SK-N-SH (cell line): ENCODE results near the gene DNAJC9. TPM values are rescaled to one million over a fixed set of nuclear protein-coding genes. Genes with fewer than 3 reads are reported as not detected.
A peak's percentile ranks its signal among the peaks of the same experiment; 100 is the strongest.

Experiments used
- CTCF ChIA-PET: fragments of 300-600, 350-600 bp; formaldehyde crosslinking; extraction: SDS; loops from one replicate; lab custom pipeline; 2021; lab: Yijun Ruan, JAX
- POLR2A ChIA-PET: fragments of 350-600 bp; sonication (Branson Sonifier 250); formaldehyde crosslinking; extraction: SDS; loops from one replicate; lab custom pipeline; 2020; ENCODE audit warnings: antibody characterized with exemption, inconsistent platforms; lab: Yijun Ruan, JAX
- DNase-seq: peaks from one replicate; pipeline ENCODE4 v3.0.0; 2012
- H2AFZ ChIP-seq: fragments of 200-600 bp; sonication (generic); 2 replicates; pipeline ENCODE4 v1.8.1; 2016; ENCODE audit warnings: antibody characterized with exemption, mild to moderate bottlenecking, low read depth
- H3F3A ChIP-seq: fragments of 200-600 bp; sonication (generic); replicated peaks from 2 replicates; pipeline ENCODE3; 2016; ENCODE audit warnings: antibody characterized with exemption, mild to moderate bottlenecking; ENCODE audit not compliant: insufficient read depth
- H3K27ac ChIP-seq, 2 experiments: fragments of 200-500 bp in 1 of 2; fragments of 200-600 bp in 1 of 2; sonication (Bioruptor generic) in 1 of 2; sonication (generic), shearing (Covaris generic) in 1 of 2; 2 replicates each; pipeline versions ENCODE4 v1.5.1 to v1.6.1; 2014 to 2016; ENCODE audit warnings: low read depth in 2 of 2, inconsistent platforms in 1 of 2, low read length in 1 of 2, mild to moderate bottlenecking in 1 of 2, mixed read lengths in 1 of 2
- H3K27me3 ChIP-seq: fragments of 200-600 bp; sonication (generic), shearing (Covaris generic); 2 replicates; pipeline ENCODE4 v1.6.1; 2016; ENCODE audit warnings: mixed run types; ENCODE audit not compliant: insufficient read depth
- H3K36me3 ChIP-seq, 2 experiments: fragments of 200-500 bp in 1 of 2; fragments of 200-600 bp in 1 of 2; sonication (Bioruptor generic) in 1 of 2; sonication (generic) in 1 of 2; replicated peaks in 1 of 2; 2 replicates each; pipeline versions ENCODE3 to v1.5.1; 2014 to 2016; ENCODE audit warnings: low read length in 1 of 2, mild to moderate bottlenecking in 1 of 2; ENCODE audit not compliant: insufficient read depth in 2 of 2, control insufficient read depth in 1 of 2
- H3K4me1 ChIP-seq, 2 experiments: fragments of 200-500 bp in 1 of 2; fragments of 200-600 bp in 1 of 2; sonication (Bioruptor generic) in 1 of 2; sonication (generic), shearing (Covaris generic) in 1 of 2; 2 replicates each; pipeline versions ENCODE4 v1.5.1 to v1.6.1; 2014 to 2016; ENCODE audit warnings: low read depth in 1 of 2, low read length in 1 of 2, mixed run types in 1 of 2; ENCODE audit not compliant: insufficient read depth in 2 of 2, control insufficient read depth in 1 of 2
- H3K4me2 ChIP-seq: fragments of 200-600 bp; sonication (generic), shearing (Covaris generic); 2 replicates; pipeline ENCODE4 v1.6.1; 2017; ENCODE audit warnings: mixed run types
- H3K4me3 ChIP-seq, 2 experiments: fragments of 200-500 bp in 1 of 2; fragments of 200-600 bp in 1 of 2; sonication (Bioruptor generic) in 1 of 2; sonication (generic), shearing (Covaris generic) in 1 of 2; 2 replicates each; pipeline versions ENCODE4 v1.5.1 to v1.8.1; 2014 to 2016; ENCODE audit warnings: low read depth in 2 of 2, inconsistent platforms in 1 of 2, low read length in 1 of 2, mild to moderate bottlenecking in 1 of 2, mixed read lengths in 1 of 2, moderate library complexity in 1 of 2
- H3K79me2 ChIP-seq: fragments of 200-600 bp; sonication (generic); 2 replicates; pipeline ENCODE4 v1.8.1; 2017; ENCODE audit warnings: mild to moderate bottlenecking; ENCODE audit not compliant: insufficient read depth
- H3K9ac ChIP-seq: fragments of 200-600 bp; sonication (generic); 2 replicates; pipeline ENCODE4 v1.6.1; 2017; ENCODE audit warnings: mixed run types
- H3K9me2 ChIP-seq: fragments of 200-600 bp; sonication (generic); 2 replicates; pipeline ENCODE4 v1.6.1; 2017; ENCODE audit warnings: mixed run types
- H3K9me3 ChIP-seq: fragments of 200-600 bp; sonication (generic); 2 replicates; pipeline ENCODE4 v1.6.1; 2017; ENCODE audit warnings: mixed run types, mild to moderate bottlenecking, moderate library complexity
- H4K20me1 ChIP-seq: fragments of 200-600 bp; sonication (generic); 2 replicates; pipeline ENCODE4 v1.6.1; 2017; ENCODE audit warnings: mild to moderate bottlenecking, mixed run types; ENCODE audit not compliant: insufficient read depth
- ELF1 ChIP-seq: IDR thresholded peaks from 2 replicates; pipeline ENCODE4 v1.4.0; 2012
- EP300 ChIP-seq, 2 experiments: IDR thresholded peaks; 2 replicates each; pipeline versions ENCODE4 v1.4.0 to v1.6.1; 2012; ENCODE audit warnings: borderline replicate concordance in 1 of 2, low read depth in 1 of 2, low read length in 1 of 2
- EZH2phosphoT487 ChIP-seq: fragments of 200-600 bp; sonication (generic); IDR thresholded peaks from 2 replicates; pipeline ENCODE4 v1.6.1; 2017; ENCODE audit warnings: low read depth, mixed run types, mild to moderate bottlenecking, antibody characterized with exemption, moderate library complexity, borderline replicate concordance
- GABPA ChIP-seq: IDR thresholded peaks from 2 replicates; pipeline ENCODE4 v1.4.0; 2012; ENCODE audit warnings: low read depth, mild to moderate bottlenecking
- JUND ChIP-seq: IDR thresholded peaks from 2 replicates; pipeline ENCODE4 v1.4.0; 2012
- MXI1 ChIP-seq: IDR thresholded peaks from 2 replicates; pipeline ENCODE4 v1.6.1; 2012; ENCODE audit warnings: mild to moderate bottlenecking, low read depth, low read length, improper control_type of control experiment
- NFIC ChIP-seq: IDR thresholded peaks from 2 replicates; pipeline ENCODE4 v1.4.0; 2012; ENCODE audit warnings: borderline replicate concordance
- NRF1 ChIP-seq: IDR thresholded peaks from 2 replicates; pipeline ENCODE4 v1.6.1; 2012; ENCODE audit warnings: low read depth, mild to moderate bottlenecking, low read length
- POLR2AphosphoS5 ChIP-seq: IDR thresholded peaks from 2 replicates; pipeline ENCODE4 v1.6.1; 2012; ENCODE audit warnings: low read depth, low read length
- RAD21 ChIP-seq: IDR thresholded peaks from 2 replicates; pipeline ENCODE4 v1.6.1; 2012; ENCODE audit warnings: mild to moderate bottlenecking, low read length
- RCOR1 ChIP-seq: fragments of 150-350 bp; IDR thresholded peaks from 2 replicates; pipeline ENCODE4 v1.6.1; 2017; ENCODE audit warnings: antibody characterized with exemption, low read length
- RXRA ChIP-seq: IDR thresholded peaks from 2 replicates; pipeline ENCODE4 v1.4.0; 2012; ENCODE audit warnings: low read depth, mild to moderate bottlenecking, borderline replicate concordance
- SMC3 ChIP-seq: IDR thresholded peaks from 2 replicates; pipeline ENCODE4 v1.6.1; 2012; ENCODE audit warnings: low read depth, low read length, improper control_type of control experiment
- TAF1 ChIP-seq: IDR thresholded peaks from 2 replicates; pipeline ENCODE4 v1.6.1; 2012; ENCODE audit warnings: low read depth, mild to moderate bottlenecking, low read length, moderate library complexity, borderline replicate concordance
- TCF12 ChIP-seq: IDR thresholded peaks from 2 replicates; pipeline ENCODE4 v1.4.0; 2012
- YY1 ChIP-seq: IDR thresholded peaks from 2 replicates; pipeline ENCODE4 v1.4.0; 2012; ENCODE audit warnings: low read depth, mild to moderate bottlenecking
- WGBS: methylation state at CpG from one replicate; pipeline ENCODE4 v1.1.6; 2017; ENCODE audit warnings: low lambda C conversion rate; 5-methylcytosine and 5-hydroxymethylcytosine counted together
- polyA plus RNA-seq, 3 experiments: library from polyadenylated mRNA; depleted of rRNA; stranded (reverse); fragments of >200 nt; gene quantifications; 2 replicates each; pipeline ENCODE4 v1.2.3, GENCODE V29; 2012
- TF ChIP-seq, protein P1 (sequence below): IDR thresholded peaks from 2 replicates; pipeline ENCODE4 v1.4.0; 2012; ENCODE audit warnings: low read depth
- TF ChIP-seq, protein P2 (sequence below): fragments of 200-600 bp; sonication (generic); IDR thresholded peaks from 2 replicates; pipeline ENCODE4 v1.6.1; 2017; ENCODE audit warnings: antibody characterized with exemption, mild to moderate bottlenecking, moderate library complexity
- TF ChIP-seq, protein P3 (sequence below): IDR thresholded peaks from 2 replicates; pipeline ENCODE4; 2012
- TF ChIP-seq, protein P4 (sequence below): fragments of 150-350 bp; IDR thresholded peaks from 2 replicates; pipeline ENCODE4 v1.6.1; 2016; ENCODE audit warnings: mild to moderate bottlenecking, low read depth, low read length

Gene DNAJC9
- polyA plus RNA-seq, 1 of the 3 experiments (the other 2 are of a cell fraction), result 23.9 TPM

- H3K27ac ChIP-seq, result peak overlapping the region in 1 of 2 experiments; percentile 25; a peak in 1 of 4 replicates
- TF ChIP-seq RAD21 (peak; percentile 67), SMC3 (peak; percentile 51; the same call in 1 of the 2 replicates), GABPA (no peak), EZH2phosphoT487 (no peak), NFIC (peak; percentile 68), POLR2AphosphoS5 (no peak), YY1 (no peak), MXI1 (no peak), TCF12 (0 out of 2 replicates have a peak, but pooled peaks have one; percentile 27)
- TF ChIP-seq, protein P1, sequence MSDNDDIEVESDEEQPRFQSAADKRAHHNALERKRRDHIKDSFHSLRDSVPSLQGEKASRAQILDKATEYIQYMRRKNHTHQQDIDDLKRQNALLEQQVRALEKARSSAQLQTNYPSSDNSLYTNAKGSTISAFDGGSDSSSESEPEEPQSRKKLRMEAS, result no peak
- TF ChIP-seq, protein P2, sequence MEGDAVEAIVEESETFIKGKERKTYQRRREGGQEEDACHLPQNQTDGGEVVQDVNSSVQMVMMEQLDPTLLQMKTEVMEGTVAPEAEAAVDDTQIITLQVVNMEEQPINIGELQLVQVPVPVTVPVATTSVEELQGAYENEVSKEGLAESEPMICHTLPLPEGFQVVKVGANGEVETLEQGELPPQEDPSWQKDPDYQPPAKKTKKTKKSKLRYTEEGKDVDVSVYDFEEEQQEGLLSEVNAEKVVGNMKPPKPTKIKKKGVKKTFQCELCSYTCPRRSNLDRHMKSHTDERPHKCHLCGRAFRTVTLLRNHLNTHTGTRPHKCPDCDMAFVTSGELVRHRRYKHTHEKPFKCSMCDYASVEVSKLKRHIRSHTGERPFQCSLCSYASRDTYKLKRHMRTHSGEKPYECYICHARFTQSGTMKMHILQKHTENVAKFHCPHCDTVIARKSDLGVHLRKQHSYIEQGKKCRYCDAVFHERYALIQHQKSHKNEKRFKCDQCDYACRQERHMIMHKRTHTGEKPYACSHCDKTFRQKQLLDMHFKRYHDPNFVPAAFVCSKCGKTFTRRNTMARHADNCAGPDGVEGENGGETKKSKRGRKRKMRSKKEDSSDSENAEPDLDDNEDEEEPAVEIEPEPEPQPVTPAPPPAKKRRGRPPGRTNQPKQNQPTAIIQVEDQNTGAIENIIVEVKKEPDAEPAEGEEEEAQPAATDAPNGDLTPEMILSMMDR, result peak; percentile 78
- TF ChIP-seq, protein P3, sequence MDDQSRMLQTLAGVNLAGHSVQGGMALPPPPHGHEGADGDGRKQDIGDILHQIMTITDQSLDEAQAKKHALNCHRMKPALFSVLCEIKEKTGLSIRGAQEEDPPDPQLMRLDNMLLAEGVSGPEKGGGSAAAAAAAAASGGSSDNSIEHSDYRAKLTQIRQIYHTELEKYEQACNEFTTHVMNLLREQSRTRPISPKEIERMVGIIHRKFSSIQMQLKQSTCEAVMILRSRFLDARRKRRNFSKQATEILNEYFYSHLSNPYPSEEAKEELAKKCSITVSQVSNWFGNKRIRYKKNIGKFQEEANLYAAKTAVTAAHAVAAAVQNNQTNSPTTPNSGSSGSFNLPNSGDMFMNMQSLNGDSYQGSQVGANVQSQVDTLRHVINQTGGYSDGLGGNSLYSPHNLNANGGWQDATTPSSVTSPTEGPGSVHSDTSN, result peak; percentile 65
- TF ChIP-seq, all 33 proteins: peak for 6
- Histone ChIP-seq H3K36me3 (no peaks in the 10 kb centered on the region), H2AFZ (no peak overlapping the region), H3K27me3 (no peaks in the 10 kb centered on the region), H3K9me3 (no peaks in the 10 kb centered on the region), H3F3A (peaks cover 16% of the 10 kb centered on the region), H4K20me1 (no peaks in the 10 kb centered on the region), H3K9ac (no peak overlapping the region), H3K9me2 (no peaks in the 10 kb centered on the region), H3K4me3 (peak overlapping the region in 1 of 2 experiments; percentile 42; a peak in 1 of 4 replicates), H3K4me2 (peak overlapping the region; percentile 15; the same call in 1 of the 2 replicates), H3K79me2 (no peaks in the 10 kb centered on the region), H3K4me1 (peaks cover 0 to 15% of the 10 kb centered on the region in 2 experiments; a peak in 2 of 4 replicates)
- ChIA-PET POLR2A (no interaction called here), CTCF (interaction anchor here (0.7 to 2.5 kb wide), 30 partner anchors 9 to 383 kb away, joined by 3 to 18 read pairs (median 4); partner anchors contain the start of genes DNAJC9 and MRPS16)
- 7% methylated on average over 1 of the region's 1 CpG for WGBS
- peak; percentile 34 for DNase-seq
Observed at GRCh38 chr10:73263693-73264347, 16.8 kb upstream of the DNAJC9 start.

DNA sequence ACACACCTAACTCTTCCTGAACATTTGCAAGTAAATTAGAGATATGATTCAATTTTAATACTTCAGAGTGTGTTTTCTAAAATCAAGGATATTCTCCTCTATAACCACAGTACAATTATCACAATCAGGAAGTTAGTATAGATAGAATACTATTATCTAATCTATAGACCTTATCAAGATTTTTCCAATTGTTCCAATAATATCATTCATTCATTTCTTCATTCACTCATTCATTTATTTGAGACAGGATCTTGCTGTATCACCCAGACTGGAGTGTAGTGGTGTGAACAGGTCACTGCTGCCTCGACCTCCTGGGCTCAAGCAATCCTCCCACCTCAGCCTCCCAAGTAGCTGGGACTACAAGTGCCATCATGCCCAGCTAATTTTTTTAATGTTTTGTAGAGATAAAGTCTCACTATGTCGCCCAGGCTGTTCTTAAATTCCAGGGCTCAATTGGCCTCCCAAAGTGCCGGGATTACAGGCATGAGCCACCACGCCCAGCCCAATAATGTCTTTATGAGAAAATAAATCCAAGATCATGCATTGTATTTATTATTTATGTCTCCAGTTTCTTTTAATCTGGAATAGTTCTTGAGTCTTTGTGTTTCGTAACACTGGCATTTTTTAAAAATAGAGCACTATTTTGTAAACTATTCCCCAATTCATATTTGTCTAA is 16.0 kb upstream of the DNAJC9 start:
- DNase-seq, result no peak
- no peaks in the 10 kb centered on the region for H3K27me3 ChIP-seq
- POLR2A ChIA-PET, result no interaction called here
- peaks cover 16% of the 10 kb centered on the region for H3F3A ChIP-seq
- CTCF ChIA-PET, result interaction anchor here (0.7 to 2.5 kb wide), 22 partner anchors 8 to 384 kb away, joined by 3 to 18 read pairs (median 4); partner anchors contain the start of genes DNAJC9 and MRPS16
- H2AFZ ChIP-seq, result no peak overlapping the region
- H3K4me3 ChIP-seq, result no peak overlapping the region
- no peaks in the 10 kb centered on the region for H4K20me1 ChIP-seq
- 77% methylated on average over 5 of the region's 5 CpGs for WGBS
- no peaks in the 10 kb centered on the region for H3K9me2 ChIP-seq
- no peak overlapping the region for H3K4me2 ChIP-seq
- H3K36me3 ChIP-seq, result no peaks in the 10 kb centered on the region
- no peak overlapping the region for H3K9ac ChIP-seq
- H3K27ac ChIP-seq, result 0 out of 4 replicates have a peak overlapping the region, but pooled peaks of 1 of the 2 experiments have one; percentile 49
- H3K9me3 ChIP-seq, result no peaks in the 10 kb centered on the region
- peaks cover 0 to 15% of the 10 kb centered on the region in 2 experiments; a peak in 2 of 4 replicates for H3K4me1 ChIP-seq
- no peaks in the 10 kb centered on the region for H3K79me2 ChIP-seq
- TF ChIP-seq EP300 (IDR thresholded peaks at IDR 0.05; ENCODE audit: borderline replicate concordance in 1 of 2, low read depth in 1 of 2, low read length in 1 of 2) (no peak), MXI1 (no peak), YY1 (no peak), RCOR1 (no peak), ELF1 (no peak), RXRA (no peak), TAF1 (no peak), NRF1 (no peak), JUND (no peak), POLR2AphosphoS5 (no peak)
- TF ChIP-seq, protein P2, result no peak
- TF ChIP-seq, protein P4, sequence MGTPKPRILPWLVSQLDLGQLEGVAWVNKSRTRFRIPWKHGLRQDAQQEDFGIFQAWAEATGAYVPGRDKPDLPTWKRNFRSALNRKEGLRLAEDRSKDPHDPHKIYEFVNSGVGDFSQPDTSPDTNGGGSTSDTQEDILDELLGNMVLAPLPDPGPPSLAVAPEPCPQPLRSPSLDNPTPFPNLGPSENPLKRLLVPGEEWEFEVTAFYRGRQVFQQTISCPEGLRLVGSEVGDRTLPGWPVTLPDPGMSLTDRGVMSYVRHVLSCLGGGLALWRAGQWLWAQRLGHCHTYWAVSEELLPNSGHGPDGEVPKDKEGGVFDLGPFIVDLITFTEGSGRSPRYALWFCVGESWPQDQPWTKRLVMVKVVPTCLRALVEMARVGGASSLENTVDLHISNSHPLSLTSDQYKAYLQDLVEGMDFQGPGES, result no peak
